Measurements from ENCODE around the gene RBBP8.
"Not testable (repeated sequence)": the region's sequence is repeated elsewhere in the genome, so short reads cannot be mapped to it uniquely, and the experiment has no call there.

The RBBP8 gene

DNA sequence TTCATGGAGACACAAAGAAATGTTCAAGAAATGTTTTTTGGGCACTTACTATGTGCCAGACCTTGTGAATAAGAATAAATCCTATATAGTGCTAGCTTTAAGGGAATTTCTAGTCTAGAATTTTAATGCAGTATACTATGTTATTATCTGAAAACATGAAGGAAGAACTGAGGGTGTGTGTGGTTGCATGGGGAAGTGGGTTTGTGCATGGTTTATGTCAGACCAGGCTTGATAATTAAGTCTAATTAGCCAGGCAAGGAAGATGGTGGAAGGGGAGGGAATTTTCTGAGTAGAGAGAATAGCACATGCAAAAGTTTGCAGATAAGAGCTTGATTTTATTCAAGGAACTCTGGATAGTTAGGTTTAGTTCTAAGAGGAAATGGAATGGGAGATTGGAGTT lies 6.5 kb downstream of the RBBP8 start:
- TF ChIP-seq, protein P1, sequence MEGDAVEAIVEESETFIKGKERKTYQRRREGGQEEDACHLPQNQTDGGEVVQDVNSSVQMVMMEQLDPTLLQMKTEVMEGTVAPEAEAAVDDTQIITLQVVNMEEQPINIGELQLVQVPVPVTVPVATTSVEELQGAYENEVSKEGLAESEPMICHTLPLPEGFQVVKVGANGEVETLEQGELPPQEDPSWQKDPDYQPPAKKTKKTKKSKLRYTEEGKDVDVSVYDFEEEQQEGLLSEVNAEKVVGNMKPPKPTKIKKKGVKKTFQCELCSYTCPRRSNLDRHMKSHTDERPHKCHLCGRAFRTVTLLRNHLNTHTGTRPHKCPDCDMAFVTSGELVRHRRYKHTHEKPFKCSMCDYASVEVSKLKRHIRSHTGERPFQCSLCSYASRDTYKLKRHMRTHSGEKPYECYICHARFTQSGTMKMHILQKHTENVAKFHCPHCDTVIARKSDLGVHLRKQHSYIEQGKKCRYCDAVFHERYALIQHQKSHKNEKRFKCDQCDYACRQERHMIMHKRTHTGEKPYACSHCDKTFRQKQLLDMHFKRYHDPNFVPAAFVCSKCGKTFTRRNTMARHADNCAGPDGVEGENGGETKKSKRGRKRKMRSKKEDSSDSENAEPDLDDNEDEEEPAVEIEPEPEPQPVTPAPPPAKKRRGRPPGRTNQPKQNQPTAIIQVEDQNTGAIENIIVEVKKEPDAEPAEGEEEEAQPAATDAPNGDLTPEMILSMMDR (IDR thresholded peaks at IDR 0.05): no peak
- TF ChIP-seq ZFX (IDR thresholded peaks at IDR 0.05; ENCODE audit: borderline replicate concordance): no peak
- H3K27ac ChIP-seq: no peak overlapping the region

GRCh38 chr18:22943847-22944246 lies 10.7 kb downstream of the RBBP8 start:
- H3K27ac ChIP-seq: no peak overlapping the region
- TF ChIP-seq ZFX (IDR thresholded peaks at IDR 0.05; ENCODE audit: borderline replicate concordance): no peak
- TF ChIP-seq, protein P1 (IDR thresholded peaks at IDR 0.05): no peak

DNA sequence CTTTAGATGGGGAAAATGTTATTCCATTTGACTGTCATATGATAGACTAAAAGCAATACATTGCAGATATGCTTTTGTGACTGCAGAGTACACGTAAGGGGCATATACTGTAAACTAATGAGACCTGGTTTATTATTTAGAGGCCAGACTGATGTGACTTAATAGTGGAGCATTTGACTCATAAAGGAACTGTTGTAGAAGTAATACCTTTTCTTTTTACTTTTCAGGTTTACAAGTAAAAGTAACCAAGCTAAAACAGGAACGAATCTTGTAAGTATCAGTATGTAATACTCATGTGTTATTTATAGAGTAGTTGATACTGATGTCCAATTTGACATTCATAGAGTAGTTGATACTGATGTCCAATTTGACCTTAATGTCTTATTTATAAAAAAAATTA lies 13.1 kb downstream of the RBBP8 start:
- no peak overlapping the region for H3K27ac ChIP-seq
- no peak for TF ChIP-seq ZFX (IDR thresholded peaks at IDR 0.05; ENCODE audit: borderline replicate concordance)
- TF ChIP-seq, protein P1 (IDR thresholded peaks at IDR 0.05): no peak

GRCh38 chr18:22946846-22947245 lies 13.7 kb downstream of the RBBP8 start:
- H3K27ac ChIP-seq: no peak overlapping the region
- TF ChIP-seq, protein P1 (IDR thresholded peaks at IDR 0.05): no peak
- no peak for TF ChIP-seq ZFX (IDR thresholded peaks at IDR 0.05; ENCODE audit: borderline replicate concordance)

DNA sequence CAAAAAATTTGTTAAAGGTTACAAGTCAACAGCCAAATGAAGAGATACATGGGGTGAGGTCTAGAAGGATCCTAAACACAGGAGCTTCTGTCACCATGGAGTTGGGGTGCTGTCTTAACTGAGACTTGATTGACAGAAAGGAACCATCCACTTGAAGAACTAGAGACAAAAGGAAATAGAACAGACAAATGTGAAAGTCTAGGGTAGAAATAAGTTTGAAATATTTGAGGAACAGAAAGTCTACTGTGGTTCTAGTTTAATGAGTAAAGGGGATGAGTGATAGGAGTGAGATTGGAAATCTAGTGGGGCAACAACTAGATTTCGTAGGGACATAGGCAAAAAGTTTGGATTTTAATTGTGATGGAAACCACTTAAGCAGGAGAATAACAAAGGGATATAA lies 18.7 kb downstream of the RBBP8 start:
- no peak overlapping the region for H3K27ac ChIP-seq
- no peak for TF ChIP-seq ZFX (IDR thresholded peaks at IDR 0.05; ENCODE audit: borderline replicate concordance)
- TF ChIP-seq, protein P1 (IDR thresholded peaks at IDR 0.05): no peak

DNA sequence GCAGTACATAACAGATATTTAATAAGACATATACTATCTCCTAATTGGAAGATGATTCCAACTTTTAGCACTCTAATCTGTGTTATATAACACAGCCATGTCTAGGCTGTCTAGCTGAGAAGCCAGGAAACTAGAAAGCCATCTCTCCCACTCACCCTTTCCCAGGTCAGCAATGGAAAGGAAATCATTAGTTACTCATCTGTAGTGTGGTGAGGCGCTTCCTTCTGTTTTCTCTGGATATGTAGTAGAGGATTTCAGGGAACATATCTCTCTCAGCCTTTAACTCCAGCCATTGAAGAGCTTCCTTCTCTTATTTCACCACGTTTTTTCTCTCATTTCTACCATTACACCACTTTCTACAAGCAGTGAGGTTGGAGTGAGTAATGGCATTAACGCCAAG lies 19.4 kb downstream of the RBBP8 start:
- TF ChIP-seq, protein P1 (IDR thresholded peaks at IDR 0.05): no peak
- no peak for TF ChIP-seq ZFX (IDR thresholded peaks at IDR 0.05; ENCODE audit: borderline replicate concordance)
- no peak overlapping the region for H3K27ac ChIP-seq

- H3K27ac ChIP-seq: not testable (repeated sequence)
These were observed 20.9 kb downstream of the RBBP8 start for GRCh38 chr18:22953982-22954381.

DNA sequence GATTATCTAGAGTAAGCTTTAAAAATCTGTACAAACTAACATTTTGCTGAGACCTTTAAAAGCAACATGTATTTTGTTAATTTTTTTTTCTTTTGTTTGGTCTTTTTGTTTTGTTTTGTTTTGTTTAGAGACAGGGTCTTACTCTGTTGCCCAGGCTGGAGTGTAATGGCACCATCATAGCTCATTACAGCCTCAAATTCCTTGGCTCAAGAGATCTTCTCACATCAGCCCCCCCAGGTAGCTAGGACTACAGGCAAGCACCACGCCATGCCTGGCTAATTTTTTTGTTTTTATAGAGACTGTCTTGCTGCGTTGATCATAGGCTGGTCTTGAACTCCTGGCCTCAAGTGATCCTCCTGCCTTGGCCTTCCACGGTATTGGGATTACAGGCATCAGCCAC lies 23.1 kb downstream of the RBBP8 start:
- no peak for TF ChIP-seq ZFX (IDR thresholded peaks at IDR 0.05; ENCODE audit: borderline replicate concordance)
- TF ChIP-seq, protein P1 (IDR thresholded peaks at IDR 0.05): no peak
- no peak overlapping the region for H3K27ac ChIP-seq
